ENCODE measurements around the gene KIAA0513. TPM values are rescaled to one million over a fixed set of nuclear protein-coding genes. Genes with fewer than 3 reads are reported as not detected.

The KIAA0513 gene
- total and polyA plus RNA-seq, 10 of the 15 experiments (the other 5 are each of a cell fraction or from before 2014, with no cell fraction given): 0.14 to 5.8 (median 2.0) TPM

- no peaks in the 10 kb centered on the region for H3K27me3 ChIP-seq (replicated peaks in 1 of 2; ENCODE audit: control insufficient read depth in 2 of 2, insufficient read depth in 2 of 2, low read length in 1 of 2)
- H3K4me1 ChIP-seq (ENCODE audit: control insufficient read depth, insufficient read depth, low read length): peaks cover 6% of the 10 kb centered on the region
- no peak overlapping the region for H3K4me2 ChIP-seq (ENCODE audit: control insufficient read depth, insufficient read depth)
- in situ Hi-C loops (cut with MboI) (no loop called here), intact Hi-C loops (cut with micrococcal nuclease; ENCODE audit: unreplicated experiment) (no loop called here)
- no TSS peak for BruUV-seq (replicated peaks)
- no peak for ATAC-seq
- SMC1A ChIA-PET (ENCODE audit: uncharacterized antibody, unreplicated experiment): no interaction called here
- H3K27ac ChIP-seq (ENCODE audit: control insufficient read depth, insufficient read depth): no peak overlapping the region
- no peaks in the 10 kb centered on the region for H4K20me1 ChIP-seq (ENCODE audit: control insufficient read depth, insufficient read depth)
- no peaks in the 10 kb centered on the region for H3K36me3 ChIP-seq (ENCODE audit: control insufficient read depth in 2 of 2, insufficient read depth in 2 of 2, low read length in 1 of 2)
- no peak overlapping the region for H3K4me3 ChIP-seq
- no peak for DNase-seq (ENCODE audit: low read depth, low spot score)
- no peak for FAIRE-seq
- CTCF ChIA-PET: interaction anchor here (1.0 to 1.9 kb wide), 3 partner anchors 10 to 45 kb away, joined by 3 to 6 read pairs (median 3); no protein-coding TSS in a partner anchor
- H3K79me2 ChIP-seq (ENCODE audit: control insufficient read depth, insufficient read depth, low read length): peaks cover 8% of the 10 kb centered on the region
- RAD21 ChIA-PET (ENCODE audit: unreplicated experiment): no interaction called here
- no peak overlapping the region for H3K9ac ChIP-seq (ENCODE audit: control insufficient read depth, insufficient read depth, low read length)
- POLR2A ChIA-PET: interaction anchor here (1.0 to 1.4 kb wide), 2 partner anchors 11 to 68 kb away, joined by 3 to 4 read pairs; no protein-coding TSS in a partner anchor
- no peaks in the 10 kb centered on the region for H3K9me3 ChIP-seq (replicated peaks; ENCODE audit: control insufficient read depth, insufficient read depth, low read length)
- over 99% methylated on average over 5 of the region's 5 CpGs for WGBS (ENCODE audit: insufficient coverage, insufficient replicate concordance, low lambda C conversion rate, missing lambda C conversion rate)
- H2AFZ ChIP-seq (ENCODE audit: control insufficient read depth, low read depth, low read length): no peak overlapping the region
- no peak for TF ChIP-seq ELK1 (IDR thresholded peaks at IDR 0.05; ENCODE audit: low read depth, low read length)
- TF ChIP-seq FOXM1 (IDR thresholded peaks at IDR 0.05; ENCODE audit: low read depth, low read length): no peak
- no peak for TF ChIP-seq FOXK2 (IDR thresholded peaks at IDR 0.05)
- no peak for TF ChIP-seq POLR2AphosphoS5 (IDR thresholded peaks at IDR 0.05; ENCODE audit: low read length)
- TF ChIP-seq SKIL (IDR thresholded peaks at IDR 0.05; ENCODE audit: low read depth, poor library complexity, severe bottlenecking): no peak
- no peak for TF ChIP-seq ETV6 (conservative IDR thresholded peaks at IDR 0.05 in 1 of 2, IDR thresholded peaks at IDR 0.05 in 1 of 2; ENCODE audit: borderline replicate concordance in 1 of 2, low read depth in 1 of 2)
- TF ChIP-seq ZBTB11 (CRISPR knock-in tag; IDR thresholded peaks at IDR 0.05): no peak
- TF ChIP-seq CBX5 (IDR thresholded peaks at IDR 0.05; ENCODE audit: low read depth): no peak
- no peak for TF ChIP-seq ZNF687 (IDR thresholded peaks at IDR 0.05)
- TF ChIP-seq GABPA (IDR thresholded peaks at IDR 0.05; ENCODE audit: low read depth): no peak
- no peak for TF ChIP-seq KAT2A (conservative IDR thresholded peaks at IDR 0.05; ENCODE audit: control insufficient read depth, low read depth, low read length)
- TF ChIP-seq TAF1 (IDR thresholded peaks at IDR 0.05; ENCODE audit: borderline replicate concordance, low read depth, low read length): no peak
Observed at GRCh38 chr16:85015481-85016187, 12.0 kb upstream of the KIAA0513 start.

Measured in GM12878 (cell line).